ENCODE measurements around the gene NFATC2.

NFATC2 gene

GRCh38 chr20:51542571-51543421 lies at the start of gene NFATC2:
Gene NFATC2, minus strand, starts transcription at chr20:51542719. Its CDS starts 220 bp downstream, at chr20:51542499.
- Histone ChIP-seq H3K27ac (ENCODE audit: low read depth, low read length) (no peak within 1 kb of the TSS), H3K36me3 (ENCODE audit: control insufficient read depth, insufficient read depth, low read length) (no peaks in the 10 kb centered on the region), H3K27me3 (ENCODE audit: control insufficient read depth, insufficient read depth, low read length) (peaks cover 59% of the 10 kb centered on the region), H3K9me3 (ENCODE audit: control insufficient read depth, insufficient read depth, low read depth, low read length) (no peaks in the 10 kb centered on the region), H3K4me1 (ENCODE audit: control insufficient read depth, insufficient read depth, low read length) (peaks cover 18% of the 10 kb centered on the region), H3K4me3 (ENCODE audit: low read depth, low read length) (peak within 1 kb of the TSS; percentile 57), H3K9ac (ENCODE audit: low read length) (no peak within 1 kb of the TSS)

- Histone ChIP-seq H3K4me3 (ENCODE audit: low read depth, low read length) (no peak overlapping the region), H3K27me3 (ENCODE audit: control insufficient read depth, insufficient read depth, low read length) (no peaks in the 10 kb centered on the region), H3K9me3 (ENCODE audit: control insufficient read depth, insufficient read depth, low read depth, low read length) (no peaks in the 10 kb centered on the region), H3K27ac (ENCODE audit: low read depth, low read length) (no peak overlapping the region), H3K9ac (ENCODE audit: low read length) (no peak overlapping the region), H3K4me1 (ENCODE audit: control insufficient read depth, insufficient read depth, low read length) (0 out of 2 replicates have a peak, but pooled peaks cover 3% of the 10 kb centered on the region), H3K36me3 (ENCODE audit: control insufficient read depth, insufficient read depth, low read length) (no peaks in the 10 kb centered on the region)
Measured at GRCh38 chr20:51591871-51592270, 49.4 kb upstream of the NFATC2 start.

GRCh38 chr20:51588762-51589161 lies 46.2 kb upstream of the NFATC2 start:
- H3K36me3 ChIP-seq (ENCODE audit: control insufficient read depth, insufficient read depth, low read length), result no peaks in the 10 kb centered on the region
- H3K4me1 ChIP-seq (ENCODE audit: control insufficient read depth, insufficient read depth, low read length), result no peaks in the 10 kb centered on the region
- no peak overlapping the region for H3K27ac ChIP-seq (ENCODE audit: low read depth, low read length)
- no peaks in the 10 kb centered on the region for H3K27me3 ChIP-seq (ENCODE audit: control insufficient read depth, insufficient read depth, low read length)
- no peaks in the 10 kb centered on the region for H3K9me3 ChIP-seq (ENCODE audit: control insufficient read depth, insufficient read depth, low read depth, low read length)
- H3K9ac ChIP-seq (ENCODE audit: low read length), result no peak overlapping the region
- H3K4me3 ChIP-seq (ENCODE audit: low read depth, low read length), result no peak overlapping the region

- Histone ChIP-seq H3K9me3 (ENCODE audit: control insufficient read depth, insufficient read depth, low read depth, low read length) (no peaks in the 10 kb centered on the region), H3K9ac (ENCODE audit: low read length) (no peak overlapping the region), H3K27ac (ENCODE audit: low read depth, low read length) (no peak overlapping the region)
Measured at GRCh38 chr20:51587145-51587544, 44.6 kb upstream of the NFATC2 start.

GRCh38 chr20:51586005-51586440 lies 43.5 kb upstream of the NFATC2 start:
- Histone ChIP-seq H3K27ac (ENCODE audit: low read depth, low read length) (no peak overlapping the region), H3K4me3 (ENCODE audit: low read depth, low read length) (no peak overlapping the region), H3K4me1 (ENCODE audit: control insufficient read depth, insufficient read depth, low read length) (no peaks in the 10 kb centered on the region), H3K9ac (ENCODE audit: low read length) (no peak overlapping the region), H3K36me3 (ENCODE audit: control insufficient read depth, insufficient read depth, low read length) (no peaks in the 10 kb centered on the region), H3K27me3 (ENCODE audit: control insufficient read depth, insufficient read depth, low read length) (no peaks in the 10 kb centered on the region), H3K9me3 (ENCODE audit: control insufficient read depth, insufficient read depth, low read depth, low read length) (no peaks in the 10 kb centered on the region)

More at GRCh38 chr20:51587145-51587544, 44.6 kb upstream of the NFATC2 start:
- Histone ChIP-seq H3K27me3 (ENCODE audit: control insufficient read depth, insufficient read depth, low read length) (no peaks in the 10 kb centered on the region), H3K4me1 (ENCODE audit: control insufficient read depth, insufficient read depth, low read length) (no peaks in the 10 kb centered on the region), H3K36me3 (ENCODE audit: control insufficient read depth, insufficient read depth, low read length) (no peaks in the 10 kb centered on the region), H3K4me3 (ENCODE audit: low read depth, low read length) (no peak overlapping the region)

GRCh38 chr20:51585148-51585547 lies 42.6 kb upstream of the NFATC2 start:
- Histone ChIP-seq H3K27me3 (ENCODE audit: control insufficient read depth, insufficient read depth, low read length) (no peaks in the 10 kb centered on the region), H3K9ac (ENCODE audit: low read length) (no peak overlapping the region), H3K4me3 (ENCODE audit: low read depth, low read length) (no peak overlapping the region), H3K27ac (ENCODE audit: low read depth, low read length) (no peak overlapping the region), H3K9me3 (ENCODE audit: control insufficient read depth, insufficient read depth, low read depth, low read length) (no peaks in the 10 kb centered on the region), H3K36me3 (ENCODE audit: control insufficient read depth, insufficient read depth, low read length) (no peaks in the 10 kb centered on the region), H3K4me1 (ENCODE audit: control insufficient read depth, insufficient read depth, low read length) (no peaks in the 10 kb centered on the region)

GRCh38 chr20:51584737-51585136 lies 42.2 kb upstream of the NFATC2 start:
- no peak overlapping the region for H3K9ac ChIP-seq (ENCODE audit: low read length)
- H3K4me1 ChIP-seq (ENCODE audit: control insufficient read depth, insufficient read depth, low read length), result no peaks in the 10 kb centered on the region
- H3K27ac ChIP-seq (ENCODE audit: low read depth, low read length), result no peak overlapping the region
- H3K36me3 ChIP-seq (ENCODE audit: control insufficient read depth, insufficient read depth, low read length), result no peaks in the 10 kb centered on the region
- H3K4me3 ChIP-seq (ENCODE audit: low read depth, low read length), result no peak overlapping the region
- no peaks in the 10 kb centered on the region for H3K9me3 ChIP-seq (ENCODE audit: control insufficient read depth, insufficient read depth, low read depth, low read length)
- H3K27me3 ChIP-seq (ENCODE audit: control insufficient read depth, insufficient read depth, low read length), result no peaks in the 10 kb centered on the region

- Histone ChIP-seq H3K4me3 (ENCODE audit: low read depth, low read length) (no peak overlapping the region), H3K9me3 (ENCODE audit: control insufficient read depth, insufficient read depth, low read depth, low read length) (no peaks in the 10 kb centered on the region), H3K27me3 (ENCODE audit: control insufficient read depth, insufficient read depth, low read length) (no peaks in the 10 kb centered on the region), H3K4me1 (ENCODE audit: control insufficient read depth, insufficient read depth, low read length) (peaks cover 1% of the 10 kb centered on the region; the same call in 1 of the 2 replicates), H3K36me3 (ENCODE audit: control insufficient read depth, insufficient read depth, low read length) (no peaks in the 10 kb centered on the region), H3K27ac (ENCODE audit: low read depth, low read length) (no peak overlapping the region), H3K9ac (ENCODE audit: low read length) (no peak overlapping the region)
Measured at GRCh38 chr20:51584116-51584515, 41.6 kb upstream of the NFATC2 start.

- H3K27me3 ChIP-seq (ENCODE audit: control insufficient read depth, insufficient read depth, low read length), result no peaks in the 10 kb centered on the region
- no peak overlapping the region for H3K27ac ChIP-seq (ENCODE audit: low read depth, low read length)
- H3K9me3 ChIP-seq (ENCODE audit: control insufficient read depth, insufficient read depth, low read depth, low read length), result no peaks in the 10 kb centered on the region
- H3K36me3 ChIP-seq (ENCODE audit: control insufficient read depth, insufficient read depth, low read length), result no peaks in the 10 kb centered on the region
- H3K4me1 ChIP-seq (ENCODE audit: control insufficient read depth, insufficient read depth, low read length), result peaks cover 5% of the 10 kb centered on the region; the same call in 1 of the 2 replicates
- no peak overlapping the region for H3K4me3 ChIP-seq (ENCODE audit: low read depth, low read length)
- no peak overlapping the region for H3K9ac ChIP-seq (ENCODE audit: low read length)
Measured at GRCh38 chr20:51583499-51583898, 41.0 kb upstream of the NFATC2 start.

GRCh38 chr20:51583073-51583472 lies 40.6 kb upstream of the NFATC2 start:
- Histone ChIP-seq H3K4me3 (ENCODE audit: low read depth, low read length) (no peak overlapping the region), H3K9ac (ENCODE audit: low read length) (no peak overlapping the region), H3K36me3 (ENCODE audit: control insufficient read depth, insufficient read depth, low read length) (no peaks in the 10 kb centered on the region), H3K27me3 (ENCODE audit: control insufficient read depth, insufficient read depth, low read length) (no peaks in the 10 kb centered on the region), H3K27ac (ENCODE audit: low read depth, low read length) (no peak overlapping the region), H3K4me1 (ENCODE audit: control insufficient read depth, insufficient read depth, low read length) (peaks cover 5% of the 10 kb centered on the region; the same call in 1 of the 2 replicates), H3K9me3 (ENCODE audit: control insufficient read depth, insufficient read depth, low read depth, low read length) (no peaks in the 10 kb centered on the region)

GRCh38 chr20:51581571-51581970 lies 39.1 kb upstream of the NFATC2 start:
- no peak overlapping the region for H3K4me3 ChIP-seq (ENCODE audit: low read depth, low read length)
- H3K27me3 ChIP-seq (ENCODE audit: control insufficient read depth, insufficient read depth, low read length), result no peaks in the 10 kb centered on the region
- H3K4me1 ChIP-seq (ENCODE audit: control insufficient read depth, insufficient read depth, low read length), result peaks cover 5% of the 10 kb centered on the region; the same call in 1 of the 2 replicates
- H3K9ac ChIP-seq (ENCODE audit: low read length), result no peak overlapping the region
- H3K9me3 ChIP-seq (ENCODE audit: control insufficient read depth, insufficient read depth, low read depth, low read length), result no peaks in the 10 kb centered on the region
- no peak overlapping the region for H3K27ac ChIP-seq (ENCODE audit: low read depth, low read length)
- H3K36me3 ChIP-seq (ENCODE audit: control insufficient read depth, insufficient read depth, low read length), result no peaks in the 10 kb centered on the region
